ENCODE data around the gene MATN1.
A peak's percentile ranks its signal among the peaks of the same experiment; 100 is the strongest.
"Not testable (repeated sequence)": the region's sequence is repeated elsewhere in the genome, so short reads cannot be mapped to it uniquely, and the experiment has no call there.

Gene MATN1

DNA sequence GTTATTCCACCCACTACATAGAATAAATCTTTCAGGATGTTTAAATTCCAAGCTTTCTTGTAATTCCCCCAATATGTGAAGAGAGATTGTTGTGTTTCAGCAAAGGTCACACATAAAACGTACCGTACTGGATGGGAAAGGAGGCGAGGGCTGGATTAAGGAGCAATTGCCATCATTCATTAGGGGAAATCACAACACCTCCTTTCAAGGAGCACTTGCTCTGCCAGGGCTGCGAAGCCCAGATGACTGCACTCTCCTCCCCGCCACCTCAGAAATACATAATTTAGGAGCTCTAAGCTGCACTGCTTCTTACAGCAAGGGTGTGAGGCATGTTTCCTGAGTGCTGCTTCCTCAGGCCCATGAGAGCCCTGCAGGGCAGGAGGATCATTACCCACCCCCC is 29.6 kb downstream of the MATN1 start:
- H3K27me3 ChIP-seq (ENCODE audit: control insufficient read depth, insufficient read depth, low read length) = no peaks in the 10 kb centered on the region
- H3K36me3 ChIP-seq (ENCODE audit: control insufficient read depth, insufficient read depth, low read length) = no peaks in the 10 kb centered on the region
- H3K9ac ChIP-seq (ENCODE audit: low read depth, low read length) = no peak overlapping the region
- H3K4me1 ChIP-seq (ENCODE audit: control insufficient read depth, insufficient read depth, low read length) = peaks cover 3% of the 10 kb centered on the region
- H3K9me3 ChIP-seq (ENCODE audit: control insufficient read depth, insufficient read depth, low read length) = no peaks in the 10 kb centered on the region
- H3K4me3 ChIP-seq (ENCODE audit: low read depth, low read length) = no peak overlapping the region

DNA sequence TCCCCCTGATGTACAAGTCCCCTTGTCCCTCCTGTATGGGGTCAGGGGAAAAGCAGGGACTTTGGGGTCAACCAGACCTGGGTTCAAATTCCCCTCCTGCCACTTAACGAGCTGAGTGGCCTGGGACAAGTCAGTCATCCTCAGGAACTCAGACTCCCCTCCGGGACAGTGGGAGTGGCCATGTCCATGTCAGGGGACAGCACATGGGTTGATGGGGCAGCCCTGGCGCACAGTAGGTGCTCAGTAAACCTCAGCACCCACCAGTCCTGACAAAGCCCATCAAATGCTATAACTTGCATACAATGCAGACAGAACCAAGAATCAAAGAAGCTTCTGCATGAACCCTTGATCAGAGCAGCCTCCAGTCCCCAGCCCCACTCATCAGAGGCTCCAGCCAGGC is 30.0 kb downstream of the MATN1 start:
- H3K9me3 ChIP-seq (ENCODE audit: control insufficient read depth, insufficient read depth, low read length) = no peaks in the 10 kb centered on the region
- no peak overlapping the region for H3K9ac ChIP-seq (ENCODE audit: low read depth, low read length)
- H3K27me3 ChIP-seq (ENCODE audit: control insufficient read depth, insufficient read depth, low read length) = no peaks in the 10 kb centered on the region
- H3K4me3 ChIP-seq (ENCODE audit: low read depth, low read length) = no peak overlapping the region
- peaks cover 3% of the 10 kb centered on the region for H3K4me1 ChIP-seq (ENCODE audit: control insufficient read depth, insufficient read depth, low read length)
- H3K36me3 ChIP-seq (ENCODE audit: control insufficient read depth, insufficient read depth, low read length) = no peaks in the 10 kb centered on the region

DNA sequence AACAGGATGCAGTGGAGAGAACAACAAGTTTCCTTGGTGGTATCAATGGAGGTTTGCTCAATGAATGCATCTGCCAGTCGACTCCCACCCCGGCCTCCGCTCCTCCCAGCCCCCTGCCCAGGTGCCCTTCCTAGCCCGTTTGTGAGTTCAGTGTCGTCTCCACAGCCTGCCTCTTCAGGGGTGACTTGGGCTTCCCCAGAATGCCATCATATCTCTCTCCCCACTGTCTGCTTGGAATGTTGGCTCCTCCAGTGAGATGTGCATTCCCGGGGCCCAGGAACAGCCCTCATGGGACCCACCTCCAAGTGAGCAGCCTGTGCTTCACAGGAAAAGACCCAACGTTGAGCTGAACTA is 30.5 kb downstream of the MATN1 start:
- Histone ChIP-seq H3K27me3 (ENCODE audit: control insufficient read depth, insufficient read depth, low read length) (no peaks in the 10 kb centered on the region), H3K9me3 (ENCODE audit: control insufficient read depth, insufficient read depth, low read length) (no peaks in the 10 kb centered on the region), H3K4me3 (ENCODE audit: low read depth, low read length) (no peak overlapping the region), H3K4me1 (ENCODE audit: control insufficient read depth, insufficient read depth, low read length) (peaks cover 3% of the 10 kb centered on the region), H3K36me3 (ENCODE audit: control insufficient read depth, insufficient read depth, low read length) (no peaks in the 10 kb centered on the region), H3K9ac (ENCODE audit: low read depth, low read length) (no peak overlapping the region)

DNA sequence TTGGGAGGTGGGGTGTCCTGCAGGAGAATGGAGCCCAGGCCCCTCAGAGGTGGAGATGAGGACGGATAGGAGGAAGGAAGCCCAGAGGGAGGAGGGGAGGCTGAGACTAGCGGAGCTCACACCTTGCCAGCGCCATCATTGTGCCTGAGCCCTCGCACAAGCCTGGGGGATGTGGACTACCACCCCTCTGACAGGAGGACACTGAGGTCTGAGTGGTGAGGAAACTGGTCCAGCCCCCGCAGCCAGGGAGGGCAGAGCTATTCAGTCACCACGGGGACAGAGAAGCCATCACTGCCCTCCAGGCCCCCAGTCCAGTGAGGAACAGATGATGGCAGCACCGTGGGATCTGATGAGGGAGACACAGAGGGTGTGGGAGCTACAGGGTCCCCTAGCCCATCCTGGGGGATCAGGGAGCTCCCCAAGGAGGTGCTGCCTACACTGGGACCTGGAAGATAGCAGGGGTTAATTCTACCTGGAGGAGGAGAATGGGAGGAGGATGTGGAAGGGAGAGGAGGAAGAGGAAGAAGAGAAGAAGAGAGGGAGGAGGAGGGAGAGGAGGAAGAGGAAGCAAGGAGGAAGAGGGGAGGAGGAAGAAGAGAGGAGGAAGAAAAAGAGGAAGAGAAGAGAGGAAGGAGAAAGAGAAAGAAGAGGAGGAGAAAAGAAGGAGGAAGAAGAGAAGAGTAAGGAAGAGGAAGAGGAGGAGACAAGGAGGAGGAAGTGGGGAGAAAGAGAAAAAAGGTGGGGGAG is 31.0 kb downstream of the MATN1 start:
- Histone ChIP-seq H3K27me3 (ENCODE audit: control insufficient read depth, insufficient read depth, low read length) (no peaks in the 10 kb centered on the region), H3K9ac (ENCODE audit: low read depth, low read length) (no peak overlapping the region), H3K4me3 (ENCODE audit: low read depth, low read length) (no peak overlapping the region), H3K9me3 (ENCODE audit: control insufficient read depth, insufficient read depth, low read length) (no peaks in the 10 kb centered on the region), H3K4me1 (ENCODE audit: control insufficient read depth, insufficient read depth, low read length) (peaks cover 3% of the 10 kb centered on the region), H3K36me3 (ENCODE audit: control insufficient read depth, insufficient read depth, low read length) (no peaks in the 10 kb centered on the region)

DNA sequence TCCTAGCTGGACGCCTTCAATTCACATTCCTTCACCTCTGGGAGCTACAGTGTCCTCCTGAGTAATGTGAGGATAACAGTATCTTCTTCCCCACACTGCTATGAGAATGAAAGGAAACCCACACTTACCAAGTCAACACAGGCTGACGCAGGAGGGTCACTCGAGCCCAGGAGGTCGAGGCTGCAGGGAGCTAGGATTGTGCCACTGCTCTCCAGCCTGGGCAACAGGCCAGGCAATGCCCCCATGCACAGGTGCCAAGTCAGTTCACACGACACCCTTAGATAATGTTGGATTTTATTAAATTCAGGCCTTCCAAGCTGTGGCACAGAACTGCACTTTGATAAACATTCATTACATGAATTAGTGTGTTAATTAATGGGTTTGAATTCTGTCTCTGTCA is 31.9 kb downstream of the MATN1 start:
- Histone ChIP-seq H3K4me1 (ENCODE audit: control insufficient read depth, insufficient read depth, low read length) (peaks cover 3% of the 10 kb centered on the region), H3K9ac (ENCODE audit: low read depth, low read length) (no peak overlapping the region), H3K9me3 (ENCODE audit: control insufficient read depth, insufficient read depth, low read length) (no peaks in the 10 kb centered on the region)

DNA sequence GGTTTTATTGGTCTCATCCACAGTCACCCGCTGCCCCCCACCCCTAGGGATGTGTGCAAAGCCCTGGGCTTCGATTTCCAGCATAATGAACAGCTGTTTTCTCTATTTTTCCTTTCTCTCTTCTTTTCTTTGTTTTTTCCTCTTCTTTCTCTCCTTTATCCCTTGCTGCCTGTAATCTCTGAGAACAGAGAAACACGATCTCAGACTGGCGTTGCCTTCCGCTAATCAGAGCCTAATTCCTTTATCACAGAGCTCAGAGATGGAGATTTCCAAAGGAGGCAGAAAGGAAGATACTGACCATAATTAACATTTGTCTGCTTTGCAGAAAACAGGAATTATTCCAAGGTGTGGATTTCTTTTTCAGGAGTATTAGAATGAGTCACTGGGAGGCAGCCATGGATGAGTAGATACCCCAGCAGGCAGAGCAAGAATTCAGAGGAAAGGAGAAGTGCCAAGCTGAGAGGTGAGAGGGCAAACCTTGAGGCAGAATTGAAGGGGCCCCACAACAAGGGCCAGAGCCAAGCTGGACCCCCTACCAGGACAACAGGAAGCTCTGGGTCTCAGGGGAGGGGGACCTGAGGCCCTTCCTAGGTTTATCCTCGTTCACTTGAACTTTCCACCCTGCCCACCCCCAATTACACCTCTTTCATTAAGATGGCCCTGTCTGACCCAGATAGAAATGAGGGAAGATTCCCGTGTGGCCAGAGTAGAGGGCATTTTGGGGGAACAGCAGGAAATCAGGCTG is 33.3 kb downstream of the MATN1 start:
- Histone ChIP-seq H3K9ac (ENCODE audit: low read depth, low read length) (no peak overlapping the region), H3K36me3 (ENCODE audit: control insufficient read depth, insufficient read depth, low read length) (no peaks in the 10 kb centered on the region), H3K4me1 (ENCODE audit: control insufficient read depth, insufficient read depth, low read length) (peaks cover 3% of the 10 kb centered on the region), H3K9me3 (ENCODE audit: control insufficient read depth, insufficient read depth, low read length) (no peaks in the 10 kb centered on the region), H3K27me3 (ENCODE audit: control insufficient read depth, insufficient read depth, low read length) (peaks cover 3% of the 10 kb centered on the region), H3K4me3 (ENCODE audit: low read depth, low read length) (no peak overlapping the region)

More for the DNA sequence above, 31.9 kb downstream of the MATN1 start:
- H3K36me3 ChIP-seq (ENCODE audit: control insufficient read depth, insufficient read depth, low read length) = no peaks in the 10 kb centered on the region
- H3K27me3 ChIP-seq (ENCODE audit: control insufficient read depth, insufficient read depth, low read length) = no peaks in the 10 kb centered on the region
- H3K4me3 ChIP-seq (ENCODE audit: low read depth, low read length) = no peak overlapping the region

DNA sequence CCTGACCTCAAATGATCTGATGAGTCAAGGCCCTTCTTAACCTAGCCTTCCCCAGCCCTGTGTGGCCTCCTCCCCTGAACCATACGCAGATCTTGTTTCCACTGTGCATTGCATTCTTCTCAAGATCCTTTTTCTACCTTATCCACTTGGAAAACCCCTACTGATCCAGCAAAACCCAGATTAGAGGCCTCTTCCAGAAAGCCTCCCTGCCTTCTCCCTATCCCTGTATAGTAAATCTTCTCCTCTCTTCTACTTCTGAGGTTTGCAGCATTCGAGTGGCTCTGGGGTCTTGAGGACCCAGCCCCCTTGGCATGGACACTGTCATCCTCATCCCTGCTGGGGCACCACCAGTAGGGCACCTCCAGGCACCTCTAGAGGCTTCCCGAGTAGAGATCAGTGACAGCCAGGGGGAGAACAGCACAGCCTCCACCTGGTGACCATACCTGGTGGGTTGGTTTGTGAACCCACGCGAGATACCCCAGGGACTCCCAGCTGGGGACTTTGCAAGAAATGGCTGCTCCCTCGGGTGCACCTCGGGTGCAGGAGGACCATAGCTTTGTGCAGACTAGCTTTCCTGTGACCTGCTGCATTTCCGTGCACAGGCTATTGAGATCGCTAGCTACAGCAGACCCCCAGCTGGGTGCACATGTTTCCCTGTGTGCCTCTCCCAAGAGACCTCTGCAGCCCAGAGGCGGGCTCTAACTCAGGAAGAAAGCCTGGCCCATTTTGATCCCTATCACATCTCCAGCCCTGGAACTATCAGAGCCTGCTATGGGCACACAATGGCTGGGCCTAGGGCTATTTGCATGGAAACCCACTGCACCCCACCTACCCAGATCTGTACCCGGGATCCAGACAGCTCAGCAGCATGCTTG is 34.2 kb downstream of the MATN1 start:
- Histone ChIP-seq H3K4me3 (ENCODE audit: low read depth, low read length) (no peak overlapping the region), H3K36me3 (ENCODE audit: control insufficient read depth, insufficient read depth, low read length) (no peaks in the 10 kb centered on the region), H3K4me1 (ENCODE audit: control insufficient read depth, insufficient read depth, low read length) (peaks cover 3% of the 10 kb centered on the region), H3K9ac (ENCODE audit: low read depth, low read length) (no peak overlapping the region), H3K27me3 (ENCODE audit: control insufficient read depth, insufficient read depth, low read length) (peaks cover 9% of the 10 kb centered on the region), H3K9me3 (ENCODE audit: control insufficient read depth, insufficient read depth, low read length) (no peaks in the 10 kb centered on the region)

DNA sequence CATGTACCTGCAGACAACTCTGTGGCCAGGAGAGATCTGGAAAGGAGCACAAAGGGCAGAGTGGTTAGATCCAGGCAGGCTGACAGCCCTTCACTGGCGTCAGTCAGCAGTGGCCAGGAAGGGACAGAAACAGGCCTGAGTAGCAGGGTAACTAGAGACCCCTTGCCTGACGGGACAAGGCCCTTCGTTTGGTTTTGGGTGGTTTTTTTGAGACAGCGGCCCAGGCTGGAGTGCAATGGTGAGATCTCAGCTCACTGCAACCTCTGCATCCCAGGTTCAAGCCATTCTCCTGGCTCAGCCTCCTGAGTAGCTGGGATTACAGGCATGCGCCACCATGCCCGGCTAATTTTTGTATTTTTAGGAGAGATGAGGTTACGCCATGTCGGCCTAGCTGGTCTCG is 34.9 kb downstream of the MATN1 start:
- not testable (repeated sequence) for H3K4me3 ChIP-seq (ENCODE audit: low read depth, low read length); H3K9ac ChIP-seq (ENCODE audit: low read depth, low read length); H3K36me3 ChIP-seq (ENCODE audit: control insufficient read depth, insufficient read depth, low read length); H3K4me1 ChIP-seq (ENCODE audit: control insufficient read depth, insufficient read depth, low read length); H3K9me3 ChIP-seq (ENCODE audit: control insufficient read depth, insufficient read depth, low read length)
- H3K27me3 ChIP-seq (ENCODE audit: control insufficient read depth, insufficient read depth, low read length) = peaks cover 14% of the 10 kb centered on the region

DNA sequence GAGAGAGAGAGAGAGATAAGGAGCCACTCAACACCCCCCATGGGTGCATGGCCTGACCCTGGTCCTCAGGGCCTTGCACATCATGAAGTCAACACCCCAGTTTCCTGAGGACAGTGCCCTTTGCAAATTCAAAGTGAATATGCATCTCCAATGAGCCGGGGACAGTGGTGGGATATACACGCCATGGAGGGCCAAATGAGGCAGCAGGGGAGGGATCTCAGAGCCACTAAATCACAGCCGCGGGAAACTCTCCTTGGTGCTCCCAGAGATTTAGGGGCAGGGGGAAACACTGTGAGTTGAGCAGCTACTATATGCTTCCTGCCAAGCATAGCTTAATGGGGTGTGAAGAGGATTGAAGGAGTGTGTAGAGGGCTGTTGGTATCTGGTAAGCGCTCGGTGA is 35.5 kb downstream of the MATN1 start:
- Histone ChIP-seq H3K4me1 (ENCODE audit: control insufficient read depth, insufficient read depth, low read length) (peaks cover 3% of the 10 kb centered on the region), H3K36me3 (ENCODE audit: control insufficient read depth, insufficient read depth, low read length) (no peaks in the 10 kb centered on the region), H3K9me3 (ENCODE audit: control insufficient read depth, insufficient read depth, low read length) (no peaks in the 10 kb centered on the region), H3K9ac (ENCODE audit: low read depth, low read length) (no peak overlapping the region), H3K27me3 (ENCODE audit: control insufficient read depth, insufficient read depth, low read length) (peaks cover 14% of the 10 kb centered on the region), H3K4me3 (ENCODE audit: low read depth, low read length) (no peak overlapping the region)

DNA sequence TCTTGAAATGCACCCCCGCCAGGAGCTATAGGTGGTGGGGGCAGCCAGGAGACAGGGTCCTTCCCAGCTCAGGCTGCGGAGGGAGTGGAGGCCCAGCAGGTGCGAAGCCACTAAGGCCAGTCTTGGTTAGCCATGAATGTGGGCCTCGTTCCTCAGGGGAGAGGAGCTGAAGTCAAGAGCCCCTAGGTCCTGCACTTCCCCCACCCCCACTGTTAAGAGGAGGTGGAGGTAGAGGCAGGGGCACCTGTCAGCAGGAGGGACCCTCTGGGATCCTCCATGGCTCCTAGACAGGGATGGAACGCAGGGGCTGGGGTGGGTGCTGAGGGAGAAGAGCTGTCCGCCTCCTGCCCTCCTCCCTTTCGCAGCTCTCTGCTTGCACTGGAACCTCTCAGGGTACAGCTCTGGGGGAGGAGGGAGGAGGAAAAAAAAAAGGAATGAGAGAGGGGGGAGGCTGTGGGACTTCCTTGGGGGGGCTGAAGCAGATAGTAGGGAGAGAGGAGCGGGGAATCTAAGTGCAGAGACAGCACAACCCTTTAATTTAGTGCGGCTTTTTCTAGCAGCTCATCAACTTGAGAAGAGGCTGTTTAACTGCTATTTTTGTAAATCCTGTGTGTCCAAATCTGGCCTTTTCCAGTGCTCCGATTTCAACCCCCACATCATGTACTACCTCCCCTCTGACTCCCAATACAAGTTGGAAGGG is 37.0 kb downstream of the MATN1 start:
- peaks cover 14% of the 10 kb centered on the region for H3K27me3 ChIP-seq (ENCODE audit: control insufficient read depth, insufficient read depth, low read length)
- no peaks in the 10 kb centered on the region for H3K36me3 ChIP-seq (ENCODE audit: control insufficient read depth, insufficient read depth, low read length)
- peak overlapping the region; percentile 75 for H3K4me3 ChIP-seq (ENCODE audit: low read depth, low read length)
- H3K9ac ChIP-seq (ENCODE audit: low read depth, low read length) = no peak overlapping the region
- no peaks in the 10 kb centered on the region for H3K9me3 ChIP-seq (ENCODE audit: control insufficient read depth, insufficient read depth, low read length)
- H3K4me1 ChIP-seq (ENCODE audit: control insufficient read depth, insufficient read depth, low read length) = peaks cover 3% of the 10 kb centered on the region

DNA sequence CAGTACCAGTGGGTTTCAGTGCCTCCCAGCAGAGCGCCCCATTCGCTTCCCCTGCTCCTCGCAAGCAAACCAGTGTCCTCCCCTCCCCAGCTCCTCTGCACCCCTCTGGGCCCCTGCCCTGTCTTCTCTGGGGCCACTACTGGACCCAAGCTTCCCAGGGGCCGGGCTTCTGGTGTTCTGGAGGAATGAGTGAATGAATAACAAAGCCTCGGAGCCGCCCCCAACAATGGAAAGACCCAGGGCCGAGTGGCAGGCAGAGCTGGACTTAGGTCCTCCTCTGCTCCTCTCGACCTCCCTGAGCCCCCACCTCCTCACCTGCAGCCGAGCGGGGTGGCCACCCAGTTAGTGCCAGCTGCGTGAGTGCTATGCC is 37.6 kb downstream of the MATN1 start:
- Histone ChIP-seq H3K9me3 (ENCODE audit: control insufficient read depth, insufficient read depth, low read length) (no peaks in the 10 kb centered on the region), H3K9ac (ENCODE audit: low read depth, low read length) (no peak overlapping the region), H3K4me1 (ENCODE audit: control insufficient read depth, insufficient read depth, low read length) (peaks cover 3% of the 10 kb centered on the region), H3K36me3 (ENCODE audit: control insufficient read depth, insufficient read depth, low read length) (no peaks in the 10 kb centered on the region), H3K27me3 (ENCODE audit: control insufficient read depth, insufficient read depth, low read length) (peaks cover 14% of the 10 kb centered on the region), H3K4me3 (ENCODE audit: low read depth, low read length) (peak overlapping the region; percentile 75)
